KMS-11 (cell line): ENCODE measurements around the gene PRDM16.

Experiments used
- H2AFZ ChIP-seq: fragments of 200-600 bp; sonication (generic); 2 replicates; pipeline ENCODE4 v1.6.1; 2016; ENCODE audit warnings: antibody characterized with exemption, mixed run types, low read depth
- H3K27ac ChIP-seq: fragments of 200-600 bp; sonication (generic); 2 replicates; pipeline ENCODE4 v1.6.1; 2016; ENCODE audit warnings: mild to moderate bottlenecking, mixed run types
- H3K27me3 ChIP-seq: fragments of 200-600 bp; sonication (generic); 2 replicates; pipeline ENCODE4 v1.6.1; 2017; ENCODE audit warnings: mild to moderate bottlenecking, low read depth, mixed run types, moderate library complexity; ENCODE audit not compliant: insufficient read depth
- H3K36me3 ChIP-seq: fragments of 200-600 bp; sonication (generic); 2 replicates; pipeline ENCODE4 v1.6.1; 2017; ENCODE audit warnings: mild to moderate bottlenecking, mixed run types; ENCODE audit not compliant: insufficient read depth
- H3K4me1 ChIP-seq: fragments of 200-600 bp; sonication (generic); 2 replicates; pipeline ENCODE4 v1.6.1; 2016; ENCODE audit warnings: mild to moderate bottlenecking, low read depth, mixed run types; ENCODE audit not compliant: poor library complexity, severe bottlenecking
- H3K4me2 ChIP-seq: fragments of 200-600 bp; sonication (generic); 2 replicates; pipeline ENCODE4 v1.7.0; 2016; ENCODE audit warnings: mild to moderate bottlenecking, mixed run types
- H3K4me3 ChIP-seq: fragments of 200-600 bp; sonication (generic); IDR thresholded peaks from 2 replicates; pipeline ENCODE4 v1.6.1; 2017; ENCODE audit warnings: low read depth, low read length, mixed read lengths; ENCODE audit not compliant: insufficient read depth
- H3K79me2 ChIP-seq: fragments of 200-600 bp; sonication (generic); 2 replicates; pipeline ENCODE4 v1.6.1; 2016; ENCODE audit warnings: low read depth, mixed run types; ENCODE audit not compliant: insufficient read depth
- H3K9ac ChIP-seq: fragments of 200-600 bp; sonication (generic); 2 replicates; pipeline ENCODE4 v1.6.1; 2016; ENCODE audit warnings: mild to moderate bottlenecking, mixed run types
- H4K20me1 ChIP-seq: fragments of 200-600 bp; sonication (generic); 2 replicates; pipeline ENCODE4 v1.6.1; 2016; ENCODE audit warnings: mild to moderate bottlenecking, mixed run types; ENCODE audit not compliant: insufficient read depth
- TF ChIP-seq, protein P1 (sequence below): fragments of 200-600 bp; sonication (generic); conservative IDR thresholded peaks from 2 replicates; pipeline ENCODE4 v1.6.1; 2017; ENCODE audit warnings: low read depth, mild to moderate bottlenecking, antibody characterized with exemption, low read length, moderate library complexity, mixed read lengths

The PRDM16 gene

DNA sequence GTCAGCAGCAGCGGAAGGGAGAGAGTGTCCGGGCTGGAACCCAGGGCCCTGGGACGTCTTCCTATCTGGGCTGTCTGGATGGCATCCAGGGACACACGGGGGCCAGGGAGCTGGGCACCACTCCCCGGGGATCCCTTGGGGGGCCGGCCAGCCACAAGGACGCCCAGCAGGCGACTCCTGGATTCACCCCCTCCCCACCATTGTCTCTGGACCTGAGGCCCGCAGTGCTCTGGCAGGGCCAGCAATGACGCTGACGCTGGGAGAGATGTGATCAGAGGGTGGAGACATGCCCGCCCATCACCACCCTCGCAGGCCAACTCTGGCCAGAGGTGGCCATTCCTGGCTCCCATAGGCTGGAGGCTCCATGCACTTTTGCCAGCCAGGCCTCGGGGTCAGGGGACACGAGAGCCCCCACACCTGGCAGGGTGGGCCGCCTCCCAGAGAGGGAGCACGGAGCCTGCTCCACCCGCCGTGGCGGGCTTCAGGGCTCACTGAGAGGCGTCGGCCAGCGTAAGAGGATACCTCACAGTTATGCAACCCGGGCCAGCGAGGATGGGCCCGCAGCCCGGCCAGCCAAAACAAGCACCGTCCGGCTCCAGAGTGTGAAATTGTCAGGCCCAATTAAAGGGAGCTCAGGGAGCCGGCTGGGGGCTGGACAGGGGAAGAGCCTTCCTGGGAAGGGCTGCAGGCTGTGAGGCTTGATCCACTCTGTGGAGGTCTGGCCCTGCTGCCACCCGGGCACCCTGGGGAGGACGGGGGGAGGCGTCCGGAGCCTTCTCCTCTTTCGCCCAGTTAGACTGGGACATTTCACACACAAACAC is 37.4 kb upstream of the PRDM16 start:
- H3K36me3 ChIP-seq: no peaks in the 10 kb centered on the region
- H3K4me1 ChIP-seq: no peaks in the 10 kb centered on the region
- TF ChIP-seq, protein P1, sequence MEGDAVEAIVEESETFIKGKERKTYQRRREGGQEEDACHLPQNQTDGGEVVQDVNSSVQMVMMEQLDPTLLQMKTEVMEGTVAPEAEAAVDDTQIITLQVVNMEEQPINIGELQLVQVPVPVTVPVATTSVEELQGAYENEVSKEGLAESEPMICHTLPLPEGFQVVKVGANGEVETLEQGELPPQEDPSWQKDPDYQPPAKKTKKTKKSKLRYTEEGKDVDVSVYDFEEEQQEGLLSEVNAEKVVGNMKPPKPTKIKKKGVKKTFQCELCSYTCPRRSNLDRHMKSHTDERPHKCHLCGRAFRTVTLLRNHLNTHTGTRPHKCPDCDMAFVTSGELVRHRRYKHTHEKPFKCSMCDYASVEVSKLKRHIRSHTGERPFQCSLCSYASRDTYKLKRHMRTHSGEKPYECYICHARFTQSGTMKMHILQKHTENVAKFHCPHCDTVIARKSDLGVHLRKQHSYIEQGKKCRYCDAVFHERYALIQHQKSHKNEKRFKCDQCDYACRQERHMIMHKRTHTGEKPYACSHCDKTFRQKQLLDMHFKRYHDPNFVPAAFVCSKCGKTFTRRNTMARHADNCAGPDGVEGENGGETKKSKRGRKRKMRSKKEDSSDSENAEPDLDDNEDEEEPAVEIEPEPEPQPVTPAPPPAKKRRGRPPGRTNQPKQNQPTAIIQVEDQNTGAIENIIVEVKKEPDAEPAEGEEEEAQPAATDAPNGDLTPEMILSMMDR: no peak
- peaks cover 28% of the 10 kb centered on the region; the same call in 1 of the 2 replicates for H3K27me3 ChIP-seq
- H3K79me2 ChIP-seq: no peaks in the 10 kb centered on the region
- no peak overlapping the region for H3K4me2 ChIP-seq
- no peak overlapping the region for H2AFZ ChIP-seq
- H4K20me1 ChIP-seq: no peaks in the 10 kb centered on the region
- H3K9ac ChIP-seq: no peak overlapping the region
- H3K27ac ChIP-seq: no peak overlapping the region
- H3K4me3 ChIP-seq: no peak overlapping the region

DNA sequence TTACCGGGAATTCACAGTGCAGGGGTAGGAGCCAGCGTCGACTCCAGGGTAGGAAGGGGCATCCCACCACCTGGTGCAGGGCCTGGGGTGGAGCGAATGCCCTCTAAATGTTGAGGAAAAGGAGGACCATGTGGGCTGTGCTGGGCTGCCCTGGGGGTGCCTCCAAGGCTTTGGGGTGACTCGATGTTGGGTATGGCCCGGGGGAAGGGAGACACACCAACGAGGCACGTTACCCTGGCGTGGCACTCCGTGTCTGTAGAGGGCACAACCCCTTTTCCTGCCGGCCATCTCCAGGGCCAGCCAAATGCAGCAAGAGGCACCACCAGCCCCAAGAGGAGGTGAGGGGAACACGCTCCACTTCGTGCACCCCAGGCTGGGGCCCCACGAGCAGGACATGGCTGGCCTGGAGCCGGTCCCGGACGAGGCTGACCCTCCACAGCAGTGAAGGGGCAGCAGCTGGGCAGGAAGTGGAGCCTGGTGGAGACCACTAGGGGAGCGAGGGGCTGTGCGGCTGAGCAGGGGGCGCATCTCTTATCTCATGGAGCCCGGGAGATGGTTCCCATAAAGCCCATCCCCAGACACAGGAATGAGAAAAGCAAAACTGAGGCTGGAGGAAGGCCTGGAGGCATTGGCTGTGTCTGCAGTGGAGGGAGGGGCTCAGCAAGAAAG is 36.5 kb upstream of the PRDM16 start:
- no peak overlapping the region for H3K4me2 ChIP-seq
- H3K27me3 ChIP-seq: peaks cover 28% of the 10 kb centered on the region; the same call in 1 of the 2 replicates
- no peak overlapping the region for H3K4me3 ChIP-seq
- H3K9ac ChIP-seq: no peak overlapping the region
- no peaks in the 10 kb centered on the region for H3K4me1 ChIP-seq
- no peak overlapping the region for H2AFZ ChIP-seq
- H3K27ac ChIP-seq: no peak overlapping the region
- no peaks in the 10 kb centered on the region for H3K36me3 ChIP-seq
- no peaks in the 10 kb centered on the region for H4K20me1 ChIP-seq
- TF ChIP-seq, protein P1: no peak
- no peaks in the 10 kb centered on the region for H3K79me2 ChIP-seq

- Histone ChIP-seq H3K79me2 (no peaks in the 10 kb centered on the region), H3K4me1 (no peaks in the 10 kb centered on the region), H2AFZ (no peak overlapping the region), H3K27me3 (peaks cover 22% of the 10 kb centered on the region; the same call in 1 of the 2 replicates), H3K4me3 (no peak overlapping the region), H3K9ac (no peak overlapping the region), H3K4me2 (no peak overlapping the region), H3K27ac (no peak overlapping the region), H4K20me1 (no peaks in the 10 kb centered on the region), H3K36me3 (no peaks in the 10 kb centered on the region)
- TF ChIP-seq, protein P1: no peak
These were observed 35.8 kb upstream of the PRDM16 start for GRCh38 chr1:3033040-3033789.

- Histone ChIP-seq H3K9ac (no peak overlapping the region), H2AFZ (no peak overlapping the region), H3K4me2 (no peak overlapping the region), H3K36me3 (no peaks in the 10 kb centered on the region), H3K27ac (no peak overlapping the region), H3K27me3 (peaks cover 22% of the 10 kb centered on the region; the same call in 1 of the 2 replicates), H3K4me3 (no peak overlapping the region), H4K20me1 (no peaks in the 10 kb centered on the region), H3K4me1 (no peaks in the 10 kb centered on the region), H3K79me2 (no peaks in the 10 kb centered on the region)
- TF ChIP-seq, protein P1: no peak
These were observed 35.3 kb upstream of the PRDM16 start for GRCh38 chr1:3033790-3034090.
